WERI-Rb-1 (cell line): Measurements from ENCODE around the gene ABR.

Experiments
- DNase-seq: peaks from one replicate; pipeline ENCODE4 v3.0.0-alpha.2; 2020
- H3K27ac ChIP-seq: fragments of 250-450 bp; sonication (Bioruptor Pico); 2 replicates; pipeline ENCODE4 v1.5.1; 2020; ENCODE audit warnings: mild to moderate bottlenecking, moderate library complexity
- H3K27me3 ChIP-seq: fragments of 250-450 bp; sonication (Bioruptor Pico); 2 replicates; pipeline ENCODE4 v1.5.1; 2021; ENCODE audit warnings: mild to moderate bottlenecking, low read depth, moderate library complexity; ENCODE audit not compliant: insufficient read depth, severe bottlenecking
- H3K36me3 ChIP-seq: fragments of 250-450 bp; sonication (Bioruptor Pico); 2 replicates; pipeline ENCODE4 v1.5.1; 2020; ENCODE audit warnings: mild to moderate bottlenecking, moderate library complexity
- H3K4me3 ChIP-seq: 2 replicates; pipeline ENCODE4 v1.5.1; 2011; ENCODE audit warnings: low read depth, mild to moderate bottlenecking, control low read depth, low read length
- H3K9me3 ChIP-seq: fragments of 250-450 bp; sonication (Bioruptor Pico); 2 replicates; pipeline ENCODE4 v1.5.1; 2021; ENCODE audit warnings: mild to moderate bottlenecking, moderate library complexity; ENCODE audit not compliant: severe bottlenecking
- TF ChIP-seq, protein P1 (sequence below): IDR thresholded peaks from 2 replicates; pipeline ENCODE4 v1.5.1; 2011; ENCODE audit warnings: low read depth, mild to moderate bottlenecking, control low read depth, inconsistent platforms, low read length

The ABR gene

DNA sequence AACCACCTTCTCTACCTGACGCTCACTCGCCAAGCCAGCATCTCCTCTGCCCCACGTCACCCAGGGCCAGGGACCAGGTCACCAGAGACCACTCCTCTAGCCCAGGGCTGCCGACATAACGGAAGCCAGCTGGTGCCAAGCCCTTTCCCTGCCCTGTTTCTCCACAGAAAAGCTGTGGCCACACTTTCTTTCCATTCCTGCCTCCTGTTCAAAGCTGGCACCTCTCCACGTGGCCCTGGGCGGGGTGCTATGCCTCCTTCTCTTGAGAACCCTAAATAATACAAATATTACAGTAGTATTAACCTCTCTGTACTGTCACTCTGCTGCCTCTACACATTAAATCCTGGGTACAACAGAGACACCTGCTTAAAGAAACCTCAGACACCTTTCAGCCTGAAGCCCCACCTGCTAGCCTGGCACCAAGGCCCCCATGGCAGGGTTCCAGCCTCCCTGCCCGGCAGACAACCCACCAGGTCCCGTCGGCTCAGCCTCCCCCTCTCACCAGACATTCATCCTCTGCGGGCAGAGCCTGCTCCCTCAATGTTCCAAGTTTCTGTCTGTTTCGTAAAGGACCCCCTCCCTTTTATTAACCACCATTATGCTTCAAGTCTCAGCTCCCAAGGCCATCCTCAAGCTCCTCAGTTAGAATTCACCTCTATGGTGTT, 120.5 kb downstream of the ABR start:
- no peaks in the 10 kb centered on the region for H3K9me3 ChIP-seq
- H3K4me3 ChIP-seq, result no peak overlapping the region
- H3K27ac ChIP-seq, result peak overlapping the region; percentile 36; the same call in 1 of the 2 replicates
- TF ChIP-seq, protein P1, sequence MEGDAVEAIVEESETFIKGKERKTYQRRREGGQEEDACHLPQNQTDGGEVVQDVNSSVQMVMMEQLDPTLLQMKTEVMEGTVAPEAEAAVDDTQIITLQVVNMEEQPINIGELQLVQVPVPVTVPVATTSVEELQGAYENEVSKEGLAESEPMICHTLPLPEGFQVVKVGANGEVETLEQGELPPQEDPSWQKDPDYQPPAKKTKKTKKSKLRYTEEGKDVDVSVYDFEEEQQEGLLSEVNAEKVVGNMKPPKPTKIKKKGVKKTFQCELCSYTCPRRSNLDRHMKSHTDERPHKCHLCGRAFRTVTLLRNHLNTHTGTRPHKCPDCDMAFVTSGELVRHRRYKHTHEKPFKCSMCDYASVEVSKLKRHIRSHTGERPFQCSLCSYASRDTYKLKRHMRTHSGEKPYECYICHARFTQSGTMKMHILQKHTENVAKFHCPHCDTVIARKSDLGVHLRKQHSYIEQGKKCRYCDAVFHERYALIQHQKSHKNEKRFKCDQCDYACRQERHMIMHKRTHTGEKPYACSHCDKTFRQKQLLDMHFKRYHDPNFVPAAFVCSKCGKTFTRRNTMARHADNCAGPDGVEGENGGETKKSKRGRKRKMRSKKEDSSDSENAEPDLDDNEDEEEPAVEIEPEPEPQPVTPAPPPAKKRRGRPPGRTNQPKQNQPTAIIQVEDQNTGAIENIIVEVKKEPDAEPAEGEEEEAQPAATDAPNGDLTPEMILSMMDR, result no peak
- H3K27me3 ChIP-seq, result no peaks in the 10 kb centered on the region
- DNase-seq, result no peak
- H3K36me3 ChIP-seq, result peaks cover 31% of the 10 kb centered on the region

DNA sequence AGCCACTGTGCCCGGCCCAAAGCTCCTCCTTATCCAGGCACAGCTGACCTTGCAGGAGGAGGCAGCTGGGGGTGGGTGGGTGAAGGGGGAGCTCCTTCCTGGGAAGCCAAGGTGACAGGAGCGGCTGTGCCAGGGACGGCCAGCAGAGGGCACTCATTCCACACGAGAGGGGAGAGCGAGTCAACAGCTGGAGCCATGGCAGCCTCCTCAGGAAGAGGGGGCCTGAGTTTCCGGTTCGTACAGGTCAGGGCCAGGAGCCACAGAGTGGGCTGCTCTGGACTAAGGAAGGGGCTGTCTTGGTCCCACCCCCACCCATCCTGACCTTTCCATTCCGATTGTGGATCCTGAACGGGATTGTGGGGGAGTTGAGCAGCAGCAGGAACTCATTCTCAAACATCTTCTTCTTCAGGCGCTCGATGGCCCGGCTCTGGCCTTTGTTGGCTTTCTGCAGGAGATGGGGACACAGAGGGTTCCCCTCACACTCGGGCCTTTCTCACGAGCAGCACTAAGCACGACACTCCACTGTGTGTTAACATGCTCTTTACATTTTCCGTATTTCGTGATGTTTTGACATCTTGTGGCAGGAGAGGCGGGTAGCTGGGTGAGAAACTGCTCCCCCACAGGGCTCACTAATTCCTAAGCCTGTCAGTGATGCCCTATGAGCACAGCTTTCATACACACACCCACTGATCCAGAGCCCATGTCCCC, 121.2 kb downstream of the ABR start:
- H3K27ac ChIP-seq, result peak overlapping the region; percentile 92
- peak; percentile 89 for DNase-seq
- peaks cover 38% of the 10 kb centered on the region for H3K36me3 ChIP-seq

GRCh38 chr17:1056761-1057160, 123.0 kb downstream of the ABR start:
- peak overlapping the region; percentile 92 for H3K27ac ChIP-seq
- peaks cover 38% of the 10 kb centered on the region for H3K36me3 ChIP-seq
- H3K4me3 ChIP-seq, result peak overlapping the region; percentile 37
- no peaks in the 10 kb centered on the region for H3K27me3 ChIP-seq
- DNase-seq, result peak; percentile 91
- H3K9me3 ChIP-seq, result no peaks in the 10 kb centered on the region
- TF ChIP-seq, protein P1, result no peak

More for the DNA sequence above, 121.2 kb downstream of the ABR start:
- TF ChIP-seq, protein P1, result peak; percentile 77
- Histone ChIP-seq H3K4me3 (no peak overlapping the region), H3K27me3 (no peaks in the 10 kb centered on the region), H3K9me3 (no peaks in the 10 kb centered on the region)

GRCh38 chr17:1055751-1056645, 123.8 kb downstream of the ABR start:
- Histone ChIP-seq H3K4me3 (peak overlapping the region; percentile 37), H3K27ac (peak overlapping the region; percentile 92), H3K9me3 (no peaks in the 10 kb centered on the region), H3K27me3 (no peaks in the 10 kb centered on the region), H3K36me3 (peaks cover 38% of the 10 kb centered on the region)
- peak; percentile 85 for DNase-seq
- TF ChIP-seq, protein P1, result peak; percentile 76

DNA sequence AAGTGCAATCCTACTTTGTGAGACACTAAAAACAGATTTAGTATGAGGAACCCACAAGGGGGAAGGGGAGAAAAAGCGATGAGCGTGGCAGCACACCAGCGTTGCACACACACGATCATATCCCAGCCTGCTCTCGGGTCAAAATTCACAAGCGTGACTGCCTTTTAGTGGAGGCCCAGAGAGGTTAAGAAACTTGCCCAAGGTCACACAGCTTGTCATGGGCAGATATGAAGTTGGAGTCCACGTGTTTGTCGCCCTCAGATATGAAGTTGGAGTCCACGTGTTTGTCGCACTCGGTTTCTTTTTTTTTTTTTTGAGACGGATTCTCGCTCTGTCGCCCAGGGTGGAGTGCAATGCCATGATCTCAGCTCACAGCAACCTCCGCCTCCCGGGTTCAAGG, 124.5 kb downstream of the ABR start:
- H3K9me3 ChIP-seq, result no peaks in the 10 kb centered on the region
- no peaks in the 10 kb centered on the region for H3K27me3 ChIP-seq
- TF ChIP-seq, protein P1, result no peak
- peaks cover 36% of the 10 kb centered on the region for H3K36me3 ChIP-seq
- no peak for DNase-seq
- H3K27ac ChIP-seq, result no peak overlapping the region; the same call in 1 of the 2 replicates
- H3K4me3 ChIP-seq, result no peak overlapping the region
